HG03469 (cell line): ENCODE measurements around the gene CDK5RAP2.
"Not testable (repeated sequence)": the region's sequence is repeated elsewhere in the genome, so short reads cannot be mapped to it uniquely, and the experiment has no call there.

Source experiments
- ATAC-seq: cut with Tn5 transposase; IDR thresholded peaks from one replicate; pipeline ENCODE4 v1.9.1; 2021; ENCODE audit warnings: mild to moderate bottlenecking, moderate library complexity, moderate number of reproducible peaks; ENCODE audit not compliant: unreplicated experiment

The CDK5RAP2 gene

DNA sequence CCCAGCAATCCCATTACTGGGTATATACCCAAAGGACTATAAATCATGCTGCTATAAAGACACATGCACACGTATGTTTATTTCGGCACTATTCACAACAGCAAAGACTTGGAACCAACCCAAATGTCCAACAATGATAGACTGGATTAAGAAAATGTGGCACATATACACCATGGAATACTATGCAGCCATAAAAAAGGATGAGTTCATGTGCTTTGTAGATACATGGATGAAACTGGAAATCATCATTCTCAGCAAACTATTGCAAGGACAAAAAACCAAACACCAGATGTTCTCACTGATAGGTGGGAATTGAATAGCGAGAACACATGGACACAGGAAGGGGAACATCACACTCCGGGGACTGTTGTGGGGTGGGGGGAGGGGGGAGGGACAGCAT lies 64.0 kb downstream of the CDK5RAP2 start:
- ATAC-seq, result not testable (repeated sequence)

DNA sequence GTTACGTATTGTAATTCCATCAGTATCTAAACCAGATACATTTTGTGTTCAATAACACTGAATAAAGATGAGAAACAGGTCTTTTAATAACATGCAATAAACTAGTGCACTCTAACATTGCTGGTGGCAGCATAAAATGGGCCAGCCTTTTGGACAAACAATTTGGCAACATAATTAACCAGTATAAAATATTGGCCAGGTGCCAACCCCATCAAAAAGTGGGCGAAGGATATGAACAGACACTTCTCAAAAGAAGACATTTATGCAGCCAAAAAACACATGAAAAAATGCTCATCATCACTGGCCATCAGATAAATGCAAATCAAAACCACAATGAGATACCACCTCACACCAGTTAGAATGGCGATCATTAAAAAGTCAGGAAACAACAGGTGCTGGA lies 64.5 kb downstream of the CDK5RAP2 start:
- not testable (repeated sequence) for ATAC-seq

DNA sequence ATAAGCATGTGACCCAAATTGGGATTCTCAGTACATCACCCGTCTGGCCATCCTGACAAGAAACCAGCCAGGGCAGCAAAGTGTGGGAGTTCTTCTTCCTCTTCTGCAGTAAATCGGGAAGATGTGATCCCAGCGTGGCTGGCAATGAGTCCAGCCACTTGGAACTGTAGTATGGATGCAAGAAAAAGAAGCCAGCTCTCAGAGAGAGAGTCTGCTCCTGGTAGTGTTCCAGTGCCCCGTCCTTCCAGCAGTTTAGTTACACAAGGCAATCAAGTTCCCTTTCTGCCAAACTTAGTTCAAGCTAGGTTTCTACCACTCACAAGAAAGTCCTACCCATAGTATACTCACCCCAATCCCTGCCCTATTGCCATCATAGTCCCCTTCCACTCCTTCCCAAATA lies 65.6 kb downstream of the CDK5RAP2 start:
- no peak for ATAC-seq

DNA sequence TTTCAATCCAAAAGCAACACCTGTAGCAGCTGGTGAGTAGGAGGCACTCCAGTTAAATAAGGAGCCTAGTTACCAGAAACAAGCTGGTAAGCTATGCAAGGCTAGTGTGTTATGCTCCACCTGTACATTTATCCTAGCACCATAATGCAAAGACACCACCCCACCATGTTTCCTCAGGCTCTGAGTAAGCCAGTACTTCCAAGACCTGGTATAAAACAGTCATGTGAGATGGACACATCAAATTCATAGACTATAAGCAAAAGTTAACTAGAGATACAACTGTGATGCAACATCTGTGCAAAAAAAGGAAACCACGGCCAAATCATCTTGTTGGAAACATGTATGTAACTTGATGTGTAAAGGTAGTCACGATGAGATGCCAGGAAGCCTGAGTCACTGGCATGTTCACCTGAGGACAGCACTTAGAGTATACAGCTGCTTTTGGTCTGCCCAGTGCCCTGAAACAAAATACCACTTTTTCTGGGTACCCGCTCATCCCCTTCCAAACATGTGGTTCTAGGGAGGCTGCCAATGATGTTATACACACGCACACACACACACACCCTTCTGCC lies 66.1 kb downstream of the CDK5RAP2 start:
- no peak for ATAC-seq

DNA sequence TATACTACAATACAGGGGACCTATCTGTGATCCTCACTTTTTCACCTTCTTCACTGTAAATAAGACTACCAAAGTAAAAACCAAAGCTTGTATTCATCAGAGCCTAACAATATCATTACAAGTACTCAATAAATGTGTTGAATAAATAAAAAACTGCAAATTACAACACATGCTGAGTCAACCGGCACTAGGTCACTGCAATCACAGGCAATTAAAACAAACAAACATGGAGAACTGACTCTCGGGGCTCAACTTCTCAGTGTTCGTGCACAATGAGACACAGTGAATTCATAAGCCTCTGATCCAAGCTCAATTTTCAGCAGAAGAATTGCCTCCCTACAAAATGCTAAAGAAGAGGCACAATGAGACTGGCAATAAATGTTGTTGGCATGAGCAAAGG lies 69.2 kb downstream of the CDK5RAP2 start:
- no peak for ATAC-seq

DNA sequence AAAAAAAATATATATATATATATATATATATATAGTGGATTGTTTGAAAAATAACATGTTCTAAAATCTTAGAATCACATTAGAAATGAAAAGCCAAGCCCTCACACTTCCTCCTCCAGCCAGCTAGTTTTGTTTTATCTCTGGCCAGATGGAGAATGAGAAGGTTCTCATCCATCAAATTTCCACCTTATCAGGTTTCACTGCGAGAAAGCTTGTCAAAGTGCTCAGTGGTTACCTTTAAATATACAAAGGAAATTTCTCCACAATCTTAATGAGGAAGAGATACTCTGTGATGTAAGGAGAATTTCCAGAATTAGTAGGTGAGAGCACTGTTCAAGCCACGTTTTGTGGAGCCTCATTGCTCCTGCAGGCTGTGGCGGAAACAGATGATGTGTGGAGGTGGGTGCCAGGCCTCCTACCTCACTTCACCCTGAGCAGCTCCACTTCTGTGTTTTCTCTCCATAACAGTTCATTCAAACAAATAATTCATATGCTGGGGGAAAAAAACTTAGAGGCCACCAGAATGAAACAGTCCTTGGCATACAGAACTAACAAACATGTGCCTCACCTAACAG lies 71.9 kb downstream of the CDK5RAP2 start:
- ATAC-seq, result no peak

DNA sequence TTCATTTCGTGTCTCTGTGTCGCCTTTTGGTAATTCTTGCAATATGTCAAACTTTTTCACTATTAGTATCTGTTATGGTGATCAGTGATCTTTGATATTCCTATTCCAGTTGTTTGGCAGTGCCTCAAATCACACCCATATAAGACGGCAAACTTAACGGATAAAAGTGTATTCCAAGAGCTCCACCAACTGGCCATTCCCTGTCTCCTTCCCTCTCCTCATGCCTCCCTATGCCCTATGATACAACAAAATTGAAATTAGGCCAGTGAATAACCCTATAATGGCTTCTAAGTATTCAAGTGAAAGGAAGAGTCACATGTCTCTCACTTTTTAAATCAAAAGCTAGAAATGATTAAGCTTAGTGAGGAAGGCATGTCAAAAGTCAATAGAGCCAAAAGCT lies 74.8 kb downstream of the CDK5RAP2 start:
- ATAC-seq, result no peak

DNA sequence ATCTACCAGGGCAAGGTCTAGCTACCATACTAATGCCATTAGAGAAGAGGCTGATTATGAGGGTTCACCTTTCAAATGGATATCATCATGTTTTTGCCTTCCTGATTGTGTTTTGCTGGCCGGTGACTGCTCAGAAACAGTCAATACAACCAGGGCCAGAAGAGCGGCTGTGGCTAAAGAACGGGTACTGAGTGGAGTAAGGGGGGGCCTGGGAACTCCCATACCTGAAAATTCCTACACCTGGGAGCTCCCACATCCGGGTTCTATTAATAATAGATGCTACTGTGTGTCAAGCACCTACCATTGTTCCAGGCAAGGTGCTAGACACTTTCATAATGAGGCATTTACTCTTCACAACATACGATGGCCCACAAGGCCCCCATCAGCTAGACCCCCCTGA lies 79.2 kb downstream of the CDK5RAP2 start:
- ATAC-seq, result no peak

DNA sequence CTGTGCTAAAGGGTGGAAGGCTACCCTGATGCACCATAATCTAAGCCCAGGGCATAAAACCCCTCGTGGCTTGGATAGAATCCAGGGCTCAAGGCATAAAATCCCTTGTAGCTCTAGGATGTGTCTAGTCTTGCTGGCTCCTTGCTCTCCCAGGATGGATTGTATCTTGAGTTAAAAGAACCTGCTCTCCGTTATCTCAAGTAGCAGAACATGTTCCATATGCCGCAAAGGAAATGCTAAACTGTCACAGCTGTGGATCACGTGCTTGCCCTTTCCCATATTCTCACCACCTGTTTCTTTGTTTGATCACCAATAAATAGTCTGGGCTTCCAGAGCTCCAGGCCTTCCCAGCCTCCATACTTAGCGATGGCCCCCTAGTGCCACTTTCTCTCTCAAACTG lies 82.1 kb downstream of the CDK5RAP2 start:
- ATAC-seq, result not testable (repeated sequence)

DNA sequence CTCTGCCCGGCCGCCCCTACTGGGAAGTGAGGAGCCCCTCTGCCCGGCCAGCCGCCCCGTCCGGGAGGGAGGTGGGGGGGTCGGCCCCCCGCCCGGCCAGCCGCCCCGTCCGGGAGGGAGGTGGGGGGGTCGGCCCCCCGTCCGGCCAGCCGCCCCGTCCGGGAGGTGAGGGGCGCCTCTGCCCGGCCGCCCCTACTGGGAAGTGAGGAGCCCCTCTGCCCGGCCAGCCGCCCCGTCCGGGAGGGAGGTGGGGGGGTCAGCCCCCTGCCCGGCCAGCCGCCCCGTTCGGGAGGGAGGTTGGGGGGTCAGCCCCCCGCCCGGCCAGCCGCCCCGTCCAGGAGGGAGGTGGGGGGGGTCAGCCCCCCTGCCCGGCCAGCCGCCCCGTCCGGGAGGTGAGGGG lies 83.5 kb downstream of the CDK5RAP2 start:
- ATAC-seq, result not testable (repeated sequence)

DNA sequence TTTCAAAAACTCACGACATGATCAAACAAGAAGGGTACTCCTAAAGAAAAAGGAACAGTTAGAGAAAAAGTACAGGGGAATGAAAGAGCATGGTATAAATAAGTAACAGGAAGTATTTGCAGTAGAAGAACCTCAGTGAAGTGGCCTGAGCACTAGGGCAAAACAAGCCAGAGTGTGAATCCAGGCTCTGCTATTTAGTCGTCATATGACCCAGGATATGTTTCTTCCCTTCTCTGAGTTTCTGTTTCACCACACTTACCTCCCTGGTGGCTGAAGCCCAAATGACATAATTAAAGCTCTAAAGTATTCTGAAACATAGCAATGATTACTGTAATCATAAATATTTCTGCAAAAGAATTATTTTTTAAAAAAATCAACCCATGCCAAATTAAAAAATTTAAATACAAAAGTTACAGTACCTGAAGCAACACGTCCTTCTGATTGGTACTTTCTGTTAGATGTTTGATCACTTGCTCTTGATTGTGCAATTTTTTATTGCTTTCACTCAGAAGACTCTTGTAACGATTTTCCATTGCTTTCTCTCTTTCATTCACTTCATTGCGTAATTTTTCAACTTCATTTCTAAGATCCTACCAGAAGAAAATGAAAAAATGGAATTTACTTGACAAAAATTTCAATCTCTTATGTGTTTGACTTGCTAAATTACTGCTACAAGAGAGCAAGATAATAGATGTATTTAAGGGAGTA lies 88.9 kb downstream of the CDK5RAP2 start:
- peak; percentile 92 for ATAC-seq

DNA sequence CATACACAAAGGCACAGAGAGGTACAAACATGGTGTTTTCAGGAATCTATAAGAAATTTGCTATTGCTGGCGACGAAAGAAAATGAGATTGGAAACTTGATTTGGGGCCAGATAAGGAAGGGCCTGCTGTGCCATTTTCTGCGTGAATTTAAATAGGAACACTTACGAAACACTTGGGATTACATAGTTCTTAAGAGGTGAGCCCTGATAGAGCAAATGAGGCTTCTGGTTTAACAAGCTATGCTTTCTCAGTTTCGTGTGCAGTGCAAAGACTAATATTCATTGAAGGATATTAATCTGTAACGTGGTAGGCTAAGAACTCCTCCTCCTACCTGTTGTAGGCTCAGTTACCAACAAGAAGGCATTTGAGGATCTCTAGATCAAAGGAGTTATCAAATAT lies 93.1 kb downstream of the CDK5RAP2 start:
- no peak for ATAC-seq

DNA sequence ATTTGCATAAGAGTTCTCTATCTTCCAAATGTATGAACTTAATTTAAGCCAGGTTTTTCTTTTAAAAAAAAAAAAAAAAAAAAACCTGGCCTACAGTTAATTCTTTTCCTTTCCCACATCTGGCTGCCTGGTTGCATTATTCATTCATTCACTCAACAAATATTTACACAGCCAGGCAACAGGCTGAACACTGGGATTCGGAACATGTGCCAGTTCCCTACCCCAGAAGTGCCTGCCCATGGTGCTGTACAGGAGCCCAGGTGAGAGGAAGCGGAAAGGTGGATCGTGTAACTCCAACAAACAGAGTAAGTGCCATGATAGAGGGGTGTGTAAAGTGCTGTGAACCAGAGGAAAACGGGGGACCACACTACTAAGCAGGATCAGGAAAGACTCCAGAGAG lies 93.6 kb downstream of the CDK5RAP2 start:
- ATAC-seq, result no peak

DNA sequence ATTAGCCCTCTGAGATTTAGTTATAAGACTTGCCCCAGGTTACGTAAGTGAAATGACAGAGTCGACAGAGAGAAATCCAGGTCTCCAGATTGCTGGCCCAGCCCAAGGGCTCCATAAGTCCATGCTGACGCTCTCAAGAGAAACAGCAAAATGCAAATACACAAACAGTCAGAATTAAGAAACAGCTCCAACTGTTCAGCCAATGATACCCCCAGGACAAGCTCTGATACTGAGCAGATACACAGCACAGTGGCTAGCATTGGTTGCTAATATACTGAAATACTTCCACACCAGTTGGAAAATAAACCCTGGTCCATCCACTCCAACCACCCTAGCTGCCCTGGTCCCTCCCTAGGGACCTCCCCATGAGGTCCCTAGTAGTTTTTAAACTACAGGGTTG lies 94.2 kb downstream of the CDK5RAP2 start:
- ATAC-seq, result no peak

DNA sequence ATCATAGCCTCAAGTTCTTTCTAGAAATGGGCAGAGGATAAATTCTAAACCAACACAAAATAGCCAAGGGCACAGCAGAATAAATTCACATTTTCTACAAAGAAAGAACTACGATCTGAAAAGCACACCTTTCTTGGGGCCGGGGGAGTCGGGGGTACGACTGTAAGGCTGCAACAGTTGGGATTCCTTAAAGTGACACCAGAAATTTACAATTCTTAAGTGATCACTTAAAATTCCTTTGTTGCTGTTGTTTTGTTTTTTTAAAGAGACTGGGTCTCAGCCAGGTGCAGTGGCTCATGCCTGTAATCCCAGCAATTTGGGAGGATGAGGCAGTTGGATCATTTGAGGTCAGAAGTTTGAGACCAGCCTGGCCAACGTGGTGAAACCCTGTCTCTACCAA lies 95.8 kb downstream of the CDK5RAP2 start:
- no peak for ATAC-seq

DNA sequence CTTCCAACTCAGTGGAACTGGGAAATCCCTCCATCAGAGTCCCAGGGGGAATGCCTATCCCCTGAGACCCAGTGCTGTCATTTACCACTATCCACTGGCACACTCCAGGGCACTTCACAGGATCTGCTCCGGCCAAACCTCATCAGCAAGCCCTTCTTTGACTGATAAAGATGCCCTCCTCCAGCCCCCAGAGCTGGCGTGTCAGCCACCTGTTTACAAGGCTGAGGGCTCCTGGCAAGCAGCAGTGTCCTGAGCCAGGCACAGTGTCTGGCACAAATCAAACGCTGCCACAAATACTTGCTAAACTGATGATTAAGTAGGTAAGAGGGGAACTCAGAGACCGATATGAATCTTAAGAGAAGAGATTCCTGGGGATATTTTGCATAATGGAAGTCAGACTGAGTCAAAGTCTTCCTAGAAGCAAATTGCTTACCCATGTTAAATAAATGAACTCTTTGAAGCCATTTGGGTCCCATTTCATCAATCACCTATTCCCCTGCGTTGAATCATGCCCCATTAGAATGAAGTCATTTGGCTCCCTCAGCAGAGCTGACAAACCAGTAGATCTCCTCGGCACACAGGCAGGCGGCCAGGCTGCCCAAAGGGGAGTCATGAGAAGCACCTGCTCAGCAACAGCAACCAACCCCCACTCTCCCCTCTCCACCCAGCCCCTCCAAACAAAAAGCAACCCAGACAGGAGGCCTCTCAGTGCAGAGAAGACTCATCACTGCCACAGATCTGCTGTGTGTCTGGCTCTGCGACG lies 97.4 kb downstream of the CDK5RAP2 start:
- no peak for ATAC-seq

DNA sequence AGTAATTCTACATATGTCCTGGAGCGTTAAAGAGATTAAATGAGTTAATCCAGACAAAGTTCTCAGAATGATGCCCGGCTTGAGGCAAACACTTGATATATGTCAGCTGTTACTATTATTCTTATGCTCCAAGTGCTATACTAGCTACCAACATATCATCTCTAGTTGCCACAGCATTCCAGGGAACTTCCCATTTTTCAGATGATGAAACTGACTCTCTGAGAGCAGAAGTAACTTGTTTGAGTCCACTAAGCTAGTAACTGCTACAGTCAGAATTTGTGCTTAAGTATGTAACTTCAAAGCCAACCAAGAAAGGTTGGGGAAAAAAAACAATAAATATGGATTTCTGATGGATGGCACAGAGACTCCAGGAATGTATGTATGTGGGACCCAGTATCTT lies 98.1 kb downstream of the CDK5RAP2 start:
- ATAC-seq, result no peak

DNA sequence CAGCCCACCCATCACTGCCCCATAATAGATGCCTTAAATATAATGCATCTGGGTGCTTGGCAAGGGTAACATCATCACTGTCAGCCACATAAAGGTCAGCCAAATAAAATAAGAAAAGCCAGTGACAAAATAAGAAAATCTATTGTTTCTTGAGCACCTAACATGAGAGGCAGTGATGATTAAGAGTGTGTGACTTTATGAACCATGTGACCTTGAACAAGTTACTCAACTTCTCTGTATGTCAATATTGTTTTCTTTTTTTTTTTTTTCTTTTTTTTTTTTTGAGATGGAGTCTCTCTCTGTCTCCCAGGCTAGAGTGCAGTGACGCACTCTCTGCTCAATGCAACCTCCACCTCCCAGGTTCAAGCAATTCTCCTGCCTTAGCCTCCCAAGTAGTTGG lies 98.7 kb downstream of the CDK5RAP2 start:
- ATAC-seq, result no peak

DNA sequence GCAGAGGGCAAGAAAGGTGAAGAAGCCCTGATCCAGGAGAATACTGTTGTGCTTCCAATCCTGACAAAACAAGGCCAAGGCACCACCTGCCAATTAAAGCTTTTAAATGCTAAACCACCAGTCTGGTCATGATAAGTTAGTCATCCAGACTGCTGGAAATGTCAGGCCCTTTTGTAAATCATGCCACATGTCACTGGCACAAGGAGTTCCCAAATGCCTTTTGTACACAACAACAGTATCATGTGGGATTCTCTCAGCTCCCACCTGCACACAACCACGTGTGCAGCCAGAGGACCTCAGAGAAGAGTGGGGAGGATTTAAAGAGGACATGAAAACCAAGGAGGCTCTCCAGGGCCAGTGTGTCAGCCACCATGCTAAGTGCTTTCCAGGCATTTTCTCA lies 99.3 kb downstream of the CDK5RAP2 start:
- ATAC-seq, result no peak

DNA sequence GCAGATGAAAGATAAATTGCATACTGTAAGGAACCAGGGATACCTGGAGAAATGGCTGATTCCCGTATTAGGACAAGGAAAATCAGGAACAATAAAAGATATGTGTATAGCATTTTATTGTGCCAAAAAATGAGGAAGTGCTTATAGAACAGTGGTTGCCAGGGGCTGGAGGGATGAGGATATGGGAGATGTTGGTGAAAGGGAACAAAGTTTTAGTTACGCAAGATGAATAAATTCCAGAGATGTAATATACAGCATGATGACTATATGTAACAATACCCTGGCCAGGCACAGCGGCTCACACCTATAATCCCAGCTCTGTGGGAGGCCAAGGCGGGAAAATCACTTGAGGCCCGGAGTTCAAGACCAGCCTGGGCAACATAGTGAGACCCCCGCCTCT lies 101.8 kb downstream of the CDK5RAP2 start:
- ATAC-seq, result no peak

DNA sequence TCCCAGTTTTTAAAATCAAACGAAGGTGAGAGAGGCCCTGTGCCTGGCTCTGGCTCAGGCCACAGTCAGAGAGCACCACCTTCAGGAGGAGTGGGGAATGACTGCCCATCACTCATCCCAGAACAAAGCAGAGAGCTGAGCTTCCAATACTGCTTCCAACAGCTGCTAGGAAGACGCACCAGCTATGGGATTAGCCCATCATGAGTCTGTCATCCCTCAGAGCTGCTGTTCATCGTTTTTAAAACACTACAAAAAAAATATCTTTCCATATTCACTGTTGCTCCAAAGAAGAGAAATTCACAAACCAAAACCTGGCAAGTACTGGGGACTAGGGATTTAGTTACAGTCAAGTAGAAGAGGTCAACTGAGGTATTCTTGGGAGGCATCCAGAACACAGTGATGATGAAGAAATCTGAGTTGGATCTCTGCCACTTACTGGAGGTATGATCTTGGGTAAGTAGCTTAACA lies 102.4 kb downstream of the CDK5RAP2 start:
- ATAC-seq, result no peak

DNA sequence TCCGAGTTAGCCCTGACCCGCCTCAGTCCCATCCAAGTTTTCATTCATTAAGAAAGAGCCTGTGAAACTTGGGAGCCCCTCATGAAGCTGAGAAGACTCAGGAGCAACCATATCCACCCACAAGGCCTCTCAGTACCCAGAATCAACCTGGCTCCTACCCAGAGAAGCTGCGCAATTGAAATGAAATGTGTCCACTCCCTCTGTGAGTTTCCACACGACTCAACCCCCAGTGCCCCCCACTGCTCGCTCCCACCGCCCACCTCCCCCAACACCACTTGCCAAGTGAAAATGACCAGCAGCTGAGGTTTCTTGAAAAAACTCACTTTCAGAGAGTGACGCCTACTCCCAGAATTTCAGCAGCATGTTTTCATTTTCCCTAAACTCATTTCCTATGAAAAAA lies 104.6 kb downstream of the CDK5RAP2 start:
- ATAC-seq, result no peak
